Heart left ventricle (tissue), 16 donors: ENCODE data around the gene SPIN1. TPM values are rescaled to one million over a fixed set of nuclear protein-coding genes. Genes with fewer than 3 reads are reported as not detected.

Experiments
- ATAC-seq, 4 donors: fragments of 200-7000 bp; cut with Tn5 transposase; one replicate each; pipeline ENCODE4 v1.9.1; 2020 to 2022; ENCODE audit warnings: moderate library complexity in 4 of 4, mild to moderate bottlenecking in 3 of 4, moderate number of reproducible peaks in 1 of 4
- DNase-seq, 5 donors: peaks; one replicate each; pipeline ENCODE4 v3.0.0-alpha.2; 2020
- H3K27ac ChIP-seq, 12 donors: fragments of 200-600 bp; sonication (generic) in 4 of 12; one replicate each; pipeline versions ENCODE4 v1.5.0 to v1.8.0; 2016 to 2022; ENCODE audit warnings: mild to moderate bottlenecking in 2 of 12
- H3K27me3 ChIP-seq, 9 donors: fragments of 200-600 bp; sonication (generic) in 2 of 9; one replicate each; pipeline versions ENCODE4 v1.5.1 to v1.8.0; 2016 to 2022; ENCODE audit warnings: mild to moderate bottlenecking in 3 of 9
- H3K36me3 ChIP-seq, 9 donors: fragments of 200-600 bp; sonication (generic) in 2 of 9; one replicate each; pipeline versions ENCODE4 v1.5.0 to v1.8.0; 2018 to 2022; ENCODE audit warnings: mild to moderate bottlenecking in 2 of 9
- H3K4me1 ChIP-seq, 12 donors: fragments of 200-600 bp; sonication (generic) in 4 of 12; one replicate each; pipeline versions ENCODE4 v1.5.0 to v1.8.0; 2016 to 2022; ENCODE audit warnings: mild to moderate bottlenecking in 3 of 12
- H3K4me3 ChIP-seq, 12 donors: fragments of 200-600 bp; sonication (generic) in 4 of 12; one replicate each; pipeline versions ENCODE4 v1.5.0 to v1.8.0; 2017 to 2022; ENCODE audit warnings: mild to moderate bottlenecking in 9 of 12, moderate library complexity in 4 of 12
- H3K9me3 ChIP-seq, 12 donors: fragments of 200-600 bp; sonication (generic) in 4 of 12; one replicate each; pipeline versions ENCODE4 v1.5.0 to v1.8.0; 2016 to 2022; ENCODE audit warnings: mild to moderate bottlenecking in 1 of 12
- POLR2A ChIP-seq, 2 donors: fragments of 450-650 bp; IDR thresholded peaks; one replicate each; pipeline ENCODE4 v1.6.1; 2017; ENCODE audit warnings: antibody characterized with exemption in 2 of 2, mild to moderate bottlenecking in 2 of 2, moderate library complexity in 2 of 2
- WGBS, 4 donors: extraction: QIAGEN DNeasy Blood & Tissue Kit in 2 of 4; methylation state at CpG; one replicate each; pipeline versions ENCODE4 v1.1.5 to v1.1.7; 2013 to 2018; 5-methylcytosine and 5-hydroxymethylcytosine counted together
- intact Hi-C, 10 donors: fragments of 100-400 bp; cut with DNase I; formaldehyde crosslinking; loops; one replicate each; pipeline versions ENCODE4 v1.11.1 to v1.14.2; 2022
- polyA plus RNA-seq, 2 donors: library from polyadenylated mRNA; stranded (reverse); fragments of 200-250 nt; gene quantifications; one replicate each; pipeline ENCODE4 v1.2.3, GENCODE V29; 2013
- total RNA-seq, 9 donors: library from RNA; depleted of rRNA in 2 of 9; stranded (reverse); fragments of >200 nt in 2 of 9; fragmentation: NEBNext Ultra II Directional in 3 of 9; extraction: Animal tissue kit (Norgen Biotek cat#: 25700) in 3 of 9; gene quantifications; one replicate each; pipeline versions ENCODE4 v1.1.0 to v1.2.4, GENCODE V29; 2016 to 2023
- TF ChIP-seq, protein P1 (sequence below), 12 donors: fragments of 200-600 bp; sonication (generic) in 4 of 12; IDR thresholded peaks; one replicate each; pipeline versions ENCODE4 v1.5.0 to v1.8.0; 2018 to 2022; ENCODE audit warnings: antibody characterized with exemption in 12 of 12, mild to moderate bottlenecking in 5 of 12
- donor health status: ischemic (EF 13 %, LVEDD 7.1; RV severe dilation, severe dysfunction).
- donor health status: healthy with polysubstance abuse.
- donor health status: DM: no; HTN: yes; CAD: no.
- donor health status: DM: no; HTN: no; CAD: no.
- donor health status: ischemic (EF 25% LVEDD 6.9; RV normal size, moderate dysfunction).
- donor health status: ischemic (EF 25% LVEDD 5.7; RV mildly dilated, moderate dysfunction).
- donor health status: healthy.
- donor health status: DM: yes; HTN: yes; CAD: no.
- donor health status: ischemic (EF 35%, LVEDD 5.7; RV mildly dilated, moderate dysfunction).
- donor health status: nonischemic (EF 11% LVEDD 7.7; RV severe dilation, severe dysfunction).
- donor health status: DM: yes; HTN: yes; CAD: no.
- donor health status: PGD.
- donor health status: ischemic (EF 29% LVEDD 5.4; RV normal size, mild dysfunction).
- donor health status: nonischemic (EF 23%, LVEDD 6.1; RV moderate dilation, normal function).

SPIN1 gene
- total and polyA plus RNA-seq, 11 donors, result 17.8 to 61.2 (median 43.4) TPM

DNA sequence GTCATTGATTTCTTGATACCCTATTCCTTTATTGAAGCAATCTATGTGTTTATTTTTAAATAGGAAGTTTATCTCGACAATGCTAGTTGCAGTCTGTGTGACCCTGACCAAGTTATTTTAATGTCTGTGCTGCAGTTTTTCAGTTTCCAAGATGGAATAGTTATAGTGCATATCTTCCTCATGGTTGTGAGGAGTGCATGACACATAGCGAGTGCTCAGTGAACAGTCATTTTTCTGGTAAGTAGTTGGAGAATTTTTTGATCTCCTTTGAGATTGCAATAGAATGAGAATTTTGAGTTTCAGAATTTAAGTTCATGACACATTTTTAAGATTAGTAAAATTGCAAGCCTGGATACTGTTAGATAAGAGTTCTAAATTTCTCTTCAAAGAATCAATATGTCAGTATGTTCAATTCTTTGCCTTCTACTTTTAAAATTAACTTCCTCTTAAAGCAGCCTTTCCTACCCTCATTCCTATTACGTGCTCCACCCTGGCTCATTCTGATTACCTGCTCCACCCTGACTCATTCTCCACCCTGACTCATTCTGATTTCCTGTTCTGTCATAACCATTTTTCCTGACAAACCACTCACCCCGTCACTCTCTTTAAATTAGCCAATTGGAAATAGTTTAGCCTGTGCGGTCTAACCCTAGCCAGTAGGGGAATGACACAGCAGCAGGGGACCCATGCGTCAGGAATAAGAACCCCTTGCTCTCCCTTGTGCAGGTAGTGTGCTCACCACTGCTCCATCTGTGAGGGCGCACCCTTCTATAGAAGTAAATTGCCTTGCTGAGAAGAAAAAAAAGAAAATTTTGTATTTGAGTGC is 30.7 kb downstream of the SPIN1 start:
- no peak overlapping the region for H3K4me3 ChIP-seq
- no peak for TF ChIP-seq POLR2A (IDR thresholded peaks at IDR 0.05)
- TF ChIP-seq, protein P1, sequence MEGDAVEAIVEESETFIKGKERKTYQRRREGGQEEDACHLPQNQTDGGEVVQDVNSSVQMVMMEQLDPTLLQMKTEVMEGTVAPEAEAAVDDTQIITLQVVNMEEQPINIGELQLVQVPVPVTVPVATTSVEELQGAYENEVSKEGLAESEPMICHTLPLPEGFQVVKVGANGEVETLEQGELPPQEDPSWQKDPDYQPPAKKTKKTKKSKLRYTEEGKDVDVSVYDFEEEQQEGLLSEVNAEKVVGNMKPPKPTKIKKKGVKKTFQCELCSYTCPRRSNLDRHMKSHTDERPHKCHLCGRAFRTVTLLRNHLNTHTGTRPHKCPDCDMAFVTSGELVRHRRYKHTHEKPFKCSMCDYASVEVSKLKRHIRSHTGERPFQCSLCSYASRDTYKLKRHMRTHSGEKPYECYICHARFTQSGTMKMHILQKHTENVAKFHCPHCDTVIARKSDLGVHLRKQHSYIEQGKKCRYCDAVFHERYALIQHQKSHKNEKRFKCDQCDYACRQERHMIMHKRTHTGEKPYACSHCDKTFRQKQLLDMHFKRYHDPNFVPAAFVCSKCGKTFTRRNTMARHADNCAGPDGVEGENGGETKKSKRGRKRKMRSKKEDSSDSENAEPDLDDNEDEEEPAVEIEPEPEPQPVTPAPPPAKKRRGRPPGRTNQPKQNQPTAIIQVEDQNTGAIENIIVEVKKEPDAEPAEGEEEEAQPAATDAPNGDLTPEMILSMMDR (IDR thresholded peaks at IDR 0.05), result no peak
- 89 to 92% (median 91%) methylated on average over 7 of the region's 7 CpGs for WGBS, 4 donors
- DNase-seq (no peak), ATAC-seq (no peak)
- intact Hi-C loops, result no loop called here
- H3K27ac ChIP-seq, result no peak overlapping the region
- H3K9me3 ChIP-seq, result peaks cover 0 to 37% (median 17%) of the 10 kb centered on the region in 12 donors
- H3K4me1 ChIP-seq, result no peaks in the 10 kb centered on the region
- H3K36me3 ChIP-seq, result peaks cover 0 to 46% (median 12%) of the 10 kb centered on the region in 9 donors
- H3K27me3 ChIP-seq, result no peaks in the 10 kb centered on the region

DNA sequence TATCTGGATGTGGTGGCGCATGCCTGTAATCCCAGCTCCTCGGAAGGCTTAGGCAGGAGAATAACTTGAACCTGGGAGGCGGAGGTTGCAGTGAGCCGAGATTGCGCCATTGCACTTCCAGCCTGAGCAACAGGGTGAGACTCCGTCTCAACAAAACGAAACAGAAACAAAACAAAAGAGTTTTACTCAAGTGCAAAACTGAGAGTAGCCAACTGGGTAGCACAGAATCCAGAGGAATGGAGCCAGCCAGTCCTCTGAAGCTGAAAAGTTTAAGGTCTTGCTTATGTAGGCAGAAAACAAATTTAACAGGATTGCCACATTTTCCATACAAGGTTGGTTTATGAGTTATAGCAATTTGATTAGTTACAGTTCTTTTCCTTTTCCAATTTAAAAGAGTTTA is 32.0 kb downstream of the SPIN1 start:
- intact Hi-C loops, result no loop called here
- H3K9me3 ChIP-seq, result peaks cover 0 to 27% (median 13%) of the 10 kb centered on the region in 12 donors
- TF ChIP-seq, protein P1 (IDR thresholded peaks at IDR 0.05), result no peak
- no peak for TF ChIP-seq POLR2A (IDR thresholded peaks at IDR 0.05)
- H3K27ac ChIP-seq, result no peak overlapping the region
- DNase-seq, result no peak
- H3K4me3 ChIP-seq, result no peak overlapping the region
- H3K36me3 ChIP-seq, result peaks cover 0 to 44% (median 12%) of the 10 kb centered on the region in 9 donors
- no peaks in the 10 kb centered on the region for H3K27me3 ChIP-seq
- WGBS, 4 donors, result 94 to 98% (median 97%) methylated on average over 7 of the region's 7 CpGs
- ATAC-seq, result no peak
- H3K4me1 ChIP-seq, result peaks cover 0 to 2% (median 0%) of the 10 kb centered on the region in 12 donors

DNA sequence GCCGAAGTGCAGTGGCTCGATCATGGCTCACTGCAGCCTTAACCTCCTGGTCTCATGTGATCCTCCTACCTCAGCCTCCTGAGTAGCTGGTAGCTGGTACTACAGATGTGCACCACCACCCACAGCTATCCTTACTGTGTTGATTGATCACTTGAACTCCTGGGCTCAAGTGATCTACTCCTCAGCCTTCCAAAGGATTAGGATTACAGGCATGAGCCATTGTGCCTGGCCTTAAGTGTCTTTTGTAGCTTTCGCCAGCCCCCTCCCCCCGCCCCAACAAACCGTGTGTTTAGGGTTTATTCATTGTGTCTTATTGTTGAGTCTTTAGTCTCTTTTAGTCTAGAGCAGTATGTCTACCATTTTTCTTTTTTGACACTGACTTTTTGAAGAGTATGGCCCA is 33.1 kb downstream of the SPIN1 start:
- Histone ChIP-seq H3K27me3 (no peaks in the 10 kb centered on the region), H3K27ac (no peak overlapping the region), H3K9me3 (peaks cover 0 to 27% (median 13%) of the 10 kb centered on the region in 12 donors), H3K4me1 (peaks cover 0 to 13% (median 0%) of the 10 kb centered on the region in 12 donors), H3K36me3 (peaks cover 0 to 42% (median 11%) of the 10 kb centered on the region in 9 donors), H3K4me3 (no peak overlapping the region)
- DNase-seq (no peak), ATAC-seq (no peak)
- intact Hi-C loops, result no loop called here
- TF ChIP-seq POLR2A (IDR thresholded peaks at IDR 0.05), result no peak
- TF ChIP-seq, protein P1 (IDR thresholded peaks at IDR 0.05), result no peak
- WGBS, 4 donors, result 93 to 95% (median 94%) methylated on average over 5 of the region's 5 CpGs

DNA sequence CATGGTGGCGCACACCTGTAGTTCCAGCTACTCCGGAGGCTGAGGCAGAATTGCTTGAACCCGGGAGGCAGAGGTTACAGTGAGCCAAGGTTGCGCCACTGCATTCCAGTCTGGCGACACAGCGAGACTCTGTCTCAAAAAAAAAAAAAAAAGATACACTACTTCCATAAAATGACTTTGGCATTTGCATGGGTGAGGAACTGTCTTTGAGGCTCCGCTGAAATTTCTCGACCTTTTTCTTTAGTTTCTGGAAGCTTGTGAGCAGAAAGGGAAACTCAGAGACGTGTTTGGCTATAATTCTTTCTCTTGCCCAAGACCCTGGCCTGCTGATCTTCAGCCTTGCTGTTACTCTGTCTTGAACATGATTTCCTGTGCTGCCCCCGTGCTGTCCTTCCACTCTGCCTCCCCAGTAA is 37.3 kb downstream of the SPIN1 start:
- no peak overlapping the region for H3K4me3 ChIP-seq
- DNase-seq (no peak), ATAC-seq (peak in 2 of 4 donors; percentile 22 to 32)
- intact Hi-C loops, result no loop called here
- peaks cover 0 to 42% (median 10%) of the 10 kb centered on the region in 9 donors for H3K36me3 ChIP-seq
- TF ChIP-seq, protein P1 (IDR thresholded peaks at IDR 0.05), result no peak
- TF ChIP-seq POLR2A (IDR thresholded peaks at IDR 0.05), result no peak
- 74 to 86% (median 80%) methylated on average over 10 of the region's 10 CpGs for WGBS, 4 donors
- peaks cover 0 to 15% (median 0%) of the 10 kb centered on the region in 12 donors for H3K4me1 ChIP-seq
- H3K27ac ChIP-seq, result no peak overlapping the region
- no peaks in the 10 kb centered on the region for H3K27me3 ChIP-seq
- H3K9me3 ChIP-seq, result peaks cover 0 to under 1% (median 0%) of the 10 kb centered on the region in 12 donors
